Measurements from ENCODE around the gene JARID2.

The JARID2 gene

GRCh38 chr6:15303162-15303919 is 57.5 kb downstream of the JARID2 start:
- TF ChIP-seq REST (IDR thresholded peaks at IDR 0.05; ENCODE audit: insufficient read depth in 1 of 2, low read depth in 2 of 2, low read length in 2 of 2) (no peak), POLR2AphosphoS5 (IDR thresholded peaks at IDR 0.05; ENCODE audit: low read depth, low read length) (no peak)

GRCh38 chr6:15303920-15304291 is 58.0 kb downstream of the JARID2 start:
- no peak for TF ChIP-seq REST (IDR thresholded peaks at IDR 0.05; ENCODE audit: insufficient read depth in 1 of 2, low read depth in 2 of 2, low read length in 2 of 2)
- TF ChIP-seq POLR2AphosphoS5 (IDR thresholded peaks at IDR 0.05; ENCODE audit: low read depth, low read length): no peak

- TF ChIP-seq FOXP2 (optimal IDR thresholded peaks at IDR 0.05; ENCODE audit: borderline replicate concordance, extremely low read depth, extremely low read length, insufficient read depth) (no peak), TAF1 (IDR thresholded peaks at IDR 0.05; ENCODE audit: borderline replicate concordance, insufficient read depth, low read length) (no peak), POLR2AphosphoS5 (IDR thresholded peaks at IDR 0.05; ENCODE audit: low read depth, low read length) (no peak), SIN3A (IDR thresholded peaks at IDR 0.05; ENCODE audit: borderline replicate concordance, insufficient read depth, low read length) (no peak), REST (IDR thresholded peaks at IDR 0.05; ENCODE audit: insufficient read depth in 1 of 2, low read depth in 2 of 2, low read length in 2 of 2) (no peak)
These were observed 58.6 kb downstream of the JARID2 start for GRCh38 chr6:15304337-15305042.

- TF ChIP-seq TAF1 (IDR thresholded peaks at IDR 0.05; ENCODE audit: borderline replicate concordance, insufficient read depth, low read length) (no peak), REST (IDR thresholded peaks at IDR 0.05; ENCODE audit: insufficient read depth in 1 of 2, low read depth in 2 of 2, low read length in 2 of 2) (no peak), POLR2AphosphoS5 (IDR thresholded peaks at IDR 0.05; ENCODE audit: low read depth, low read length) (no peak), FOXP2 (optimal IDR thresholded peaks at IDR 0.05; ENCODE audit: borderline replicate concordance, extremely low read depth, extremely low read length, insufficient read depth) (no peak), SIN3A (IDR thresholded peaks at IDR 0.05; ENCODE audit: borderline replicate concordance, insufficient read depth, low read length) (no peak)
These were observed 59.6 kb downstream of the JARID2 start for GRCh38 chr6:15305496-15305895.

GRCh38 chr6:15305909-15306308 is 60.0 kb downstream of the JARID2 start:
- no peak for TF ChIP-seq SIN3A (IDR thresholded peaks at IDR 0.05; ENCODE audit: borderline replicate concordance, insufficient read depth, low read length)
- TF ChIP-seq POLR2AphosphoS5 (IDR thresholded peaks at IDR 0.05; ENCODE audit: low read depth, low read length): no peak
